ENCODE results near the gene AHI1.

The AHI1 gene

GRCh38 chr6:135449246-135449645 lies 48.3 kb downstream of the AHI1 start:
- no peak for DNase-seq

GRCh38 chr6:135440087-135440792 lies 57.3 kb downstream of the AHI1 start:
- DNase-seq = no peak

- DNase-seq = no peak
Observed at GRCh38 chr6:135439549-135439948, 58.0 kb downstream of the AHI1 start.

GRCh38 chr6:135438907-135439535 lies 58.5 kb downstream of the AHI1 start:
- DNase-seq = peak; percentile 10

GRCh38 chr6:135434991-135435390 lies 62.5 kb downstream of the AHI1 start:
- no peak for DNase-seq

- DNase-seq = no peak
Observed at GRCh38 chr6:135434095-135434494, 63.4 kb downstream of the AHI1 start.

GRCh38 chr6:135428078-135428477 lies 69.5 kb downstream of the AHI1 start:
- no peak for DNase-seq

- DNase-seq = no peak
Observed at GRCh38 chr6:135426833-135427232, 70.7 kb downstream of the AHI1 start.

- DNase-seq = no peak
Observed at GRCh38 chr6:135424385-135424784, 73.2 kb downstream of the AHI1 start.

- peak; percentile 10 for DNase-seq
Observed at GRCh38 chr6:135423649-135424128, 73.9 kb downstream of the AHI1 start.

GRCh38 chr6:135419162-135419561 lies 78.4 kb downstream of the AHI1 start:
- DNase-seq = no peak

GRCh38 chr6:135418040-135418760 lies 79.3 kb downstream of the AHI1 start:
- no peak for DNase-seq

GRCh38 chr6:135412761-135413160 lies 84.8 kb downstream of the AHI1 start:
- DNase-seq = no peak

GRCh38 chr6:135411849-135412248 lies 85.7 kb downstream of the AHI1 start:
- no peak for DNase-seq

- no peak for DNase-seq
Observed at GRCh38 chr6:135411339-135411738, 86.2 kb downstream of the AHI1 start.

GRCh38 chr6:135410856-135411255 lies 86.7 kb downstream of the AHI1 start:
- no peak for DNase-seq

- DNase-seq = no peak
Observed at GRCh38 chr6:135403584-135403983, 94.0 kb downstream of the AHI1 start.

- no peak for DNase-seq
Observed at GRCh38 chr6:135402311-135402710, 95.2 kb downstream of the AHI1 start.

GRCh38 chr6:135397172-135397952 lies 100.2 kb downstream of the AHI1 start:
- no peak for DNase-seq

- DNase-seq = no peak
Observed at GRCh38 chr6:135395136-135395535, 102.4 kb downstream of the AHI1 start.

- DNase-seq = no peak
Observed at GRCh38 chr6:135393289-135393688, 104.3 kb downstream of the AHI1 start.

- DNase-seq = no peak
Observed at GRCh38 chr6:135390458-135390857, 107.1 kb downstream of the AHI1 start.

- no peak for DNase-seq
Observed at GRCh38 chr6:135385299-135385698, 112.2 kb downstream of the AHI1 start.

Measured in NCI-H2107 (cell line).